Activated CD8-positive, alpha-beta memory T cell treated with anti-CD3 and anti-CD28 coated beads for 24 hours (primary cell): Measurements from ENCODE around the gene ZNF14.
"Not testable (repeated sequence)": the region's sequence is repeated elsewhere in the genome, so short reads cannot be mapped to it uniquely, and the experiment has no call there.

Experiments
- DNase-seq: peaks from one replicate; pipeline ENCODE4 v3.0.0-alpha.2; 2020

The ZNF14 gene

DNA sequence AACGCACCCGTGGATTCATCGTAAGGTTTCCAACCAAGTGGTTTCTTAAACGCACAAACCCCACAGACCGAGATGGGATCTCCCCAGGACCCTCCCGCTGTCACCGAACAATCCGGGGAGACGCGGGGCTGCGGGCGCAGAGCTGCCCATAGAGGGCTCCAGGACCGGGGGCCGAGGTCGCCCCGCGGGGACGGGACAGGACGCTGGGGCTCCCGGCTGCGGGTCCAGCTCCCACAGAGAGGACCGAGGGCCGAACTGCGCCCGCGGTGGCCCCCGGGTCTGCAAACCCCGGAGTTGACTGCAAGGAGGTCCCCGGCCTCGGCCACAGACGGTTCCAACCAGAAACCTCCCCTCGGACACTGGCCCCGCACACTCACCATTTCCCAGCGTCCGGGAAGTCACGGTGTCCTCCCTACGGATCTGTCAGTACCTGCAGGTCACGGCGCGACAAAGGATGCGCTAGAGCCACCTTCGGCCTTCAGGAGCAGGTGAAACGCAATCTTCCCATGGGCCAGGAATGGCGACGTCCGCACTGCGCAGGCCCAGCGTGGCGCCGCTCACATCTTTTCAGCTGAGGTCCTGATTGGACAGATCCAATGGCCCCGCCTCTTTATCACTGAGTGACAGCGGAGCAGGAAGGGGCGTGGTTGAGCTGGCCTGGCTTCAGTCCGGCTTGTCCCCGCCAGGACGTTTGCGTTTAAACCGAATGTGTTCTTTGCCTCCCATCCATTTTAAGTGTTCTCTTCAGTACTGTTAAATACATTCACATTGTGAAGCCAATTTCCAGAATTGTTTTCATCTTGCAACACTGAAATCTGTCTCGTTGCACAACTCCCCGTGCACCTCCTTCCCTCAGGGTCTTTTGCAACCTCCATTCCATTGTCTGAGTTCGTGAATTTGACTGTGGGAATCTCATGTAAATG, at the start of gene ZNF14:
Gene ZNF14, minus strand, starts transcription at position 534 of the 923 bp plus-strand sequence. Its CDS starts 154 bp downstream, at position 380.
- DNase-seq = peak; percentile 94

DNA sequence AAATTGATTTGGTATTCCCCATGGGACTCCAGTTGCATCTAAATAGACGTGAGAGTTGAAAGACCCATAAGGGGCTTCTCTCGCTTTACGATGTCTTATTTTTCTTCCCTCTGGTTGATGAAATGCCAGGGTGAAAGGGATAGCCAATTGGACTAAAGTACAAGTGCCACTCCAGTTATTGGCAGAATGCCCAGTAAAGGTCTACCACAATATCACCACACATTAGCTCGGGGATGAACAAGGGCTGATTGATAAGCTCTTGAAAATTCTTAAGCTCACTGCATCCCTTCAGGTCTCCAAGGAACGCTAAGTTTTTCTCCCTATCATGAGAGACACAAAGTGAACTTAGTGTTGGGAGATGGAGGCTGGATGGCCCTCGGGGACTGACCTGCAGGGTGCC, 48.9 kb upstream of the ZNF14 start:
- DNase-seq = not testable (repeated sequence)

DNA sequence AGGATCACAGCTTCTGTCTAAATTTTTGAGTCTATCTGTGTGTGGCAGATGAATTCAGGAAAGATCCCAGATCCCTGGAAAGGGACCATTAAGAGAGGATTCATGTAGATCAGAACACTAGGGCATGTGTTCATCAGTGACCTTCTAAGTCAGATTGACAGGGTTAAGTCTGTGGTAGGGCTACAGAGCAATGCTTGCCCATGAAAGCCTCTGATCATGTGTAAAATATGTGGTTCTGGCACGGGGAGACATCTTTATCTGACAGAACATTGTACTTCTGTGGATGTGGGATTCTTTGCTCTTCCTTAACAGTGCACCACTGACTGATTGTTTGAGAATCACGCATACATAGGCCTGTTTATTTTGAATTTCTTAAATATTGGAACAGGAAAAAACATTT, 45.8 kb upstream of the ZNF14 start:
- DNase-seq = no peak

DNA sequence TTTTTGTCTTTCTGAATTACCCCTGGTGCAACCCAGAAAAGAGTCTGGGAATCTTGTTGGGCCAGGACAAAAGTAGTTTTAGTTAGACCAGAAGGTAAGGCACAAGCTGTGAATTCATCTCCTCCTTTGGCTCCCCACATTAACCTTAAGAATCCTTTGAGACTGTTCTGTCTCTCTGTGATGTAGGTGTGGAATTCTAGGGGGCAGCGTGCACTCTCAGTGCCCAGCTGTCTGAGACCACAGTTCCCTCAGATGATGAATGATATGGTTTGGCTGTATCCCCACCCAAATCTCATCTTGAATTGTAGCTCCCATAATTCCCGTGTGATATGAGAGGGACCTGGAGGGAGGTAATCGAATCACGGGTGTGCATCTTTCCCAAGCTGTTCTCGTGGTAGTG, 44.8 kb upstream of the ZNF14 start:
- no peak for DNase-seq

DNA sequence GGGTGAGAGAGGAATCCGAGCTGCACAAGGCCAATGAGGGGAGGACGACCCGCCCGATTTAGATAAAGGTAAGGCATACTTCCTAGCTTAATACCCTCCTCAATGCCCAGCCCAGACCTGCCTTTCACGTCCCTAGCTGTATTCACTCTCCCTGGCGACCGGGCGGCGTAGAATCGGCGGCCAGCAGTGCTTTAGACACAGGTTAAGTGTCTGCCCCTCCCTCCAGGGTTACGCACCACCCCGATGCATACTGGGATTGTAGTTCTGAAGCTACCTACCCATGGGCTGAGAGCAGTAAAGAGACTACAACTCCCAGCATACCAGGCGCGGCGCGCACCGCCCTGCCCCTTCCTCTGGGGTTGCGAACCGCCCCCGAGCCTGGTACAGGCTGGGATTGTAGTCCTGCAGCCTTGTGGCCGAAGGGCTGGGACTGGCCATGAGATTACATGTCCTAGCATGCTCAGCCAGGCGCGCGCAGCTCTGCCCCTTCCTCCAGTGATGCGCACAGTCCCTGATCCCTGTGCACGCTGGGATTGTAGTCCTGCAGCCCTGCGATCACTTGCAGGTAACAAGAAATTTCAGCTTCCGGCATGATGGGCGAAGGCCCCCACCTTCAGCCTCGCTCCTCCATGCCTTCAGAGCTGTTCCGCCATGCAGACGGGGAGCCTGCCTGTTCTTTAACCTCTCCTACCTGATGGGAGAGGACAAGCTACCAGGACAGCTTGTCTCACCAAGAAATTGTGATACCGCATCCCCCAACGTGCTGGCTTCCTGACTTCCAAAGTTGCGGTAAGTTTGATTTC, 43.5 kb upstream of the ZNF14 start:
- peak; percentile 95 for DNase-seq

DNA sequence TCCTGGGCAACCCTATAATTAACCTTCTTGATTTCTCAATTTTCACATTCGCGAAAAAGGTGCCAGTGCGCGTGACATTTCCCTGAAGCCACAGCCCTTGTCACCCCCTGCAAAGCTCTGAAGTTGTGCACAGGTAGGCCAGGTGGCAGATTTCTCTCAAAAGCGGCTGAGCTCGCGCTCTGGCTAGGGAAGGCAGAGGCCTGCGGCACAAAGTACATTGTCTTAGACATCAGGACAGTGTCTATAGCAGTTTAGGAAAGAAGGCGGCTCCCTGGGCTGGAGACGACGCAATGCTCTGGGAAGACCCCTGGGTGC, 42.9 kb upstream of the ZNF14 start:
- no peak for DNase-seq

DNA sequence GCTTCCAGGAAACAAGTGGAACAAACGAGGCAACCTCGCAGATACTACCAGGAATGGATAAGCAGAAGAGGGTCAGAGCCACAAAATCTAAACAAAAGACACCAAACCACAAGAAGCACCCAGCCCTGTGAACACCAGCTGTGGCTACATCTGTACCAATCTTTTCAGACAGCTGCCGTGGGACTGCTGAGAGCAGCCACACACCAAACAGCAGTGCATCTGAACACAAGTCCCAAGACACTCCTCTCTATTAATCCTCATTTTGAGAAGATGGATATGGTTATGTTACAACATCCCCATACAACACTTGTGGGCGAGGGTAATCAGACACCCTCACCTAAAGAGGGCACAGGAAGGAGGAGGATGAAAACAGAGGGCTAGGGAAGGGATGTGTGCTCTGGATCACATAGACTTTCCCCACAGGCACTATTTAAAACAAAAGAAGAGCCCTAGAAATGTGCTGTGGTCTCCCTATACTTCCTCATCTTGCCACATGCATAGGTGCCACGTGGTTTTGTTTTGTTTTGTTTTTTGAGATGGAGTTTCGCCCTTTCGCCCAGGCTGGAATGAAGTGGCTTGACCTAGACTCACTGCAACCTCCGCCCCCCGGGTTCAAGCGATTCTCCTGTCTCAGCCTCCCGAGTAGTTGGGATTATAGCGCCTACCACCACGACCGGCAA, 41.6 kb upstream of the ZNF14 start:
- no peak for DNase-seq

DNA sequence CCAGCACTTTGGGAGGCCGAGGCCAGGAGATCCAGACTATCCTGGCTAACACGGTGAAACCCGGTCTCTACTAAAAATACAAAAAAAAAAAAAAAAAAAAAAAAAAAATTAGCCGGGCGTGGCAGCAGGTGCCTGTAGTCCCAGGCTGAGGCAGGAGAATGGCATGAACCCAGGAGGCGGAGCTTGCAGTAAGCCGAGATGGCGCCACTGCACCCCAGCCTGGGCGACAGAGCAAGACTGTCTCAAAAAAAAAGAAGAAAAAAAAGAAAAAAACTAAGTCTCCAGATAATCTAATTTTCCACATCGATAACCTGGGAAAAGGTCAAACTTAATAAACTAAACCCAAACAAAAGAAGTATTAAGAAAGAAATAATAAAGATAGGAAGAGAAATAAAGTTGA, 39.1 kb upstream of the ZNF14 start:
- DNase-seq = not testable (repeated sequence)

DNA sequence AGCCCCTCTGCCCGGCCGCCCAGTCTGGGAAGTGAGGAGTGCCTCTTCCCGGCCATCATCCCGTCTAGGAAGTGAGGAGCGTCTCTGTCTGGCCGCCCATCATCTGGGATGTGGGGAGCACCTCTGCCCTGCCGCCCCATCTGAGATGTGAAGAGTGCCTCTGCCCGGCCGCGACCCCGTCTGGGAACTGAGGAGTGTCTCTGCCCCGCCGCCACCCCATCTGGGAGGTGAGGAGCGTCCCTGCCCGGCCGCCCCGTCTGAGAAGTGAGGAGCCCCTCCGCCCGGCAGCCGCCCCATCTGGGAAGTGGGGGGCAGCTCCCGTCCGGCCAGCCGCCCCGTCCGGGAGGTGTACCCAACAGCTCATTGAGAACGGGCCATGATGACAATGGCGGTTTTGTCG, 37.1 kb upstream of the ZNF14 start:
- not testable (repeated sequence) for DNase-seq

DNA sequence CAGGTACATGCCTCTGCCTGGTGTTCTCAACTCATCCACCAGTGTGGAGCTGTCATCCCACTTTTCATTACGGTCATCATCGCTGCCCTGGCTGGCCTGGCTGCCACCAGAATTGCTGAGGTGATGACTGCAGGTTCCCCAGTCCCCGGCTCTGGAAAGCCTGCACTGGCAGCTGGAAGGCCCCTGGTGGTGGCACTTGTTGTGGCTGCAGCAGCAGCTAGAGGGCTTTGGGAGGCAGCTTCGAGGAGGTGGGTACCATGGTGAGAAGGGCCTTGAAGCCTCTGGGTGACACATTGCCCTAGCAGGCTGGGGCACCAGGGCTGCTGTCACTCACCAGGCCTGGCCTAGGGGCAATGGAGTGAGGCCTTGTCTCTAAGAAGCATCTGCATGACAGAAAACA, 25.3 kb upstream of the ZNF14 start:
- DNase-seq = no peak

DNA sequence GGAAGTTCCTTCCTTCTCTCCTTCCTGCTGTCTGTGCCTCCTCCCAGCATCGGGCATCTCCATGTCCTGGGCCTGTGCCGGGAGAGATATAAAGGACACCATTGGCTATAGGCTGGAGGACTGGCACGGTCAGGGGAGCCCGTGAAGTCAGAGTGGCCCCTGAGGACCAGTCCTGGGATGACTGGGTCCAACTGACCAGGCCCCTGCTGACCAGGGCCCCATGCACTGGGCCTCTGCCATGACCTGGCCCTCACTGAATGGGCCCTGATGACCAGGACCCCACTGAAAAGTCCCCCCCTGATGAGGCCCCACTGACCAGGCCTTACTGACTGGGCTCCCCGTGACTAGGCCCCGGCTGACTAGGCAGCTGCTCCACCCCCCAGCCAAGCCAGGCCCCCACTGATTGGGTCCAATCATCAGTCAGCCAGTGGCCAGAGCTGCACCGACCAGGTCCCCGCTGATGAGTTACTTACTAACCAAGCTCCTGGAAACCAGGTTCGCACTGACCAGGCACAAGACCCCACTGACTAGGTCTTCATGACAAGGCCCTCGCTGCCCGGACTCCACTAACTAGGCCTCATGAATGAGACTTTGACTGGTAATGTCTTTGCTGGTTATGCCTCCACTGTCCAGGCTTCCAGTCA, 20.0 kb upstream of the ZNF14 start:
- no peak for DNase-seq

DNA sequence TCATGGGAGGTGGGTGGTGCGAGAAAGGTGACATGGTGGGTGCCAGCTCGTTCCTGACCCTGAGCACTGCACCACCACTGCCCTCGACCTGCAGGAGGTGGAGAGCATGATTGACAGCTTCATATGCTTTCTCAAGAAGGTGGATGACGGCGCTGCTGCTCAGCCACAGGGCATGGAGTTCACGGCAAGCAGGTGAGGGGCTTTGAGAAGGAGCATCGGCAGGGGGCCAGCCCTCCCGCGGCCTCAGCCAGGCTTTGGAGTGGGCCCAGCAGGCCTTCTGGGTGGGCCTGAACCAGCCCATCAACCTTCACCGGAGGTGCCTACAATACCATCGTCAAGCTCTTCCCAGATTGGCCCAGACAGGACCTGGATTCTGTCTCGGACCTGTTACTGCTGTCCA, 18.9 kb upstream of the ZNF14 start:
- DNase-seq = no peak

DNA sequence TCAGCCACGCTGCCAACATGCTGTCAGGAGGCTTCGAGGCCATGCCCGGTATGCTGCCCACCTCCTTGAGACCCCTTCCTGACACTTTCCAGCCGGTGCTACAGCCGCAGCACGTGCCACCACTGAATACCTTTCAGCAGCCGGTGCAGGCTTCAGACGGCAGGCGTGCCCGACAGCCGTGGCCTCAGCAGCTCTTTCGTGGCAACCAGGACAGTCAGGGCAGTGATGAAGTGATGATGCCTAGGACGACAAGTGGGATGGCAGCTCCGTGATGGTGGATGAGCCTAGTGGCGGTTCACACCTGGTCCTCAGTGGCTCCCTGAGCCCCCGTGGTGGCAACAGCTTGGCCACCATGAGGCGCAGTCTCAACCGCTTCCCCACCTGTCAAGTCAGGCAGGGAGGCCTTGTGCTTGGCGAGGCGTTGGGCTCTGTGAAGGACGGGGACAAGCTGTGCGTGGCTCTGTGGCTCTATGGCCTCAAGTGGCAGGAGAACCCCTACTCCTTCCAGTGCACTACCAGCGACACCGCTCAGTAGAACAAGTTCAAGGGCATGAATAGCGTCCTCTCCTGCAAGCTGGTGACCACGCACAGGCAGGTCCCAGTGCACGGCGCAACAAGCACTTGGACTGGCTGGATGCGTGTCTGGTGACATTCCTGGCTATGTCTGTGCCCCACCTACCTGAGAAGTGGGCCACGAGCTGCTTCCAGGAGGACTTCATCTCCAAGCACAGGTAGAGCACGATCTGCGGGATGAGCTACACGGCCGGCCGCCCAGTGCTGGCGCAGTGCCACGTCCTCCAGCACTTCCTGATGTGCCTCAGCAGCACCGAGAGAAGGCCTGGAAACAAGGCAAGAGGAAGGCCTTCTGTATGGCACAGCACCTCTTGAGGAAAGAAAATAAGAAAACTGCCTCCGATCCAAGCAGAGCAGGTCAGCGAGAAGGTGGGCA, 18.2 kb upstream of the ZNF14 start:
- DNase-seq = no peak

DNA sequence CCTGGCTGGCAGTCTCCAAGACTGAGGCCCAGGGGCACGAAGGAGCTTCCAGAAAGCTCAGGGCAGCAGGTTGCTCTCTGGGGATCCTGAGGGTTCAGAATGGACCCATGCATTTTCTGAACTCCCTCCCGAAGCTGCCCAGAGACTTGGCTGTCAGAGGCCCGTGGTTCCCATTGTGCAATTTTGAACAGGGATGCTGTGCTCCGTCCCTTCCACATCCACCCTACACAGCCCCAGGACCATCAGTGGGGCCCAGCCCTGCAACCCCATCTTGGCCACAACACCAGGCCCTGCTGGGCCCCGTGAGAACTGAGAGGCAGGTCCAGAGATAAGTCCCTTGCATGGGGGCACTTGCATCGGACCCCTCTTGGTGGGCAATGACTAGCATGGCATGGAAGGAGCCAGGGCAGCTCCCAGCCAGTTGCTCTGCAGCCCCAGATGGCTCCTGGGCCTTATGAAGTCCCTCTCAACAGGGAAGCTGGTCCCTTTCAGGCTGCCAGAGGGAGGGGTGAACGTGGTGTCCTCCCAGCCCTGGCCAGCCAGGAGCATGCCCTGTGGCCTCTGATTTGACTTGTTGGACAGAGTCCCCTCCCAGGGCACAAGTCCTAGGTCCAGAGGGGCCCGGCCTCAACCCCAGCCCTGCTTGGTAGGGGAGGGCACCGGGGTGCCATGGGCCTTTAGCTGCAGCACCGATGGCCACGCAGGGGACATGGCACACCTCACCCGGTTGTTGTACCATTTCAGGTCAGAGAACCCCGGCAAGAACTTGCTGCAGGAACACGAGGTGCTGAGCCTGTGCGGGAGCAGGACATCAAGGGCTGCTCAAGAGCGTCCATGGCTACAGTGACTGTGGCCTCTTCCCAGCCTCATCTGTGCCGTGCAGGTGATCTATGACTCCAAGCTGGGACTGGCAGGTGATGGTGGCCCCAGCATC, 17.3 kb upstream of the ZNF14 start:
- DNase-seq = no peak

DNA sequence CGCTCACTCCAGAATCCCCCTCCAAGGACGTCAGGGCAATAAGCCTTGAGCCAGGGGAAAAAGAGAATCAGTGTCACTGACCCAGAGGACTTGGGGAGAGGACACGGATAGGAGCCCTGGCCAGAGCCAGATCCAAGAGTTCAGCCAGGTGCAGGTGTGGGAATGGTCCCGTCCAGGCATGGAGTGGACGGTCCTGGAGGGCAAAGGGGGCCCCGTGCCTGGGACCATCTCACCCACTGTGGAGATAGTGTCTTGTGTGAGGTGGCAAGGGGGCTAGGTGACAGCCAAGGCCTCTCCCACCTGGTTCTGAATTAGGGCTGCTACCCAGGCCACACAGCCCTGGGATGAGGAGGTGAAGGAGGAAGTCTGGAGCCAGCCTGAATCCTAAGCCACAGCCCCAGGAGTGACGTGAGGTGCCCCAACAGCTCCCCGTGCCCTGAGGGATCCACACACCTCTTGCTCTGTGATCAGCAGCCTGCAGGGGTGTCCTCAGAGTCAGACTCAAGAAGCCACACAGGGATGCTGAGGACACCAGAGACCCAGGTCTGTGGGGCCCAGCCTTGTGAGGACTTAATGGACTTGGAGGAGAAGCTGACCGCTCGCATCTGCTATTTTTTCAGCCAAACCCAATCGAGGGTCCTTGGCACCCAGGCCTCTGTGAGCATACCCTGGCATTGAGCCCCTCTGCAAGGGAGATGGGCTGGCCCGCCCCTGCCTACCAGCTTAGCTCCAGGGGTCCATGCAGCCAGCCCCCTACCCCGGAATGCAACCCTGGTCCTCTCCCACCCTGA, 16.4 kb upstream of the ZNF14 start:
- DNase-seq = no peak

DNA sequence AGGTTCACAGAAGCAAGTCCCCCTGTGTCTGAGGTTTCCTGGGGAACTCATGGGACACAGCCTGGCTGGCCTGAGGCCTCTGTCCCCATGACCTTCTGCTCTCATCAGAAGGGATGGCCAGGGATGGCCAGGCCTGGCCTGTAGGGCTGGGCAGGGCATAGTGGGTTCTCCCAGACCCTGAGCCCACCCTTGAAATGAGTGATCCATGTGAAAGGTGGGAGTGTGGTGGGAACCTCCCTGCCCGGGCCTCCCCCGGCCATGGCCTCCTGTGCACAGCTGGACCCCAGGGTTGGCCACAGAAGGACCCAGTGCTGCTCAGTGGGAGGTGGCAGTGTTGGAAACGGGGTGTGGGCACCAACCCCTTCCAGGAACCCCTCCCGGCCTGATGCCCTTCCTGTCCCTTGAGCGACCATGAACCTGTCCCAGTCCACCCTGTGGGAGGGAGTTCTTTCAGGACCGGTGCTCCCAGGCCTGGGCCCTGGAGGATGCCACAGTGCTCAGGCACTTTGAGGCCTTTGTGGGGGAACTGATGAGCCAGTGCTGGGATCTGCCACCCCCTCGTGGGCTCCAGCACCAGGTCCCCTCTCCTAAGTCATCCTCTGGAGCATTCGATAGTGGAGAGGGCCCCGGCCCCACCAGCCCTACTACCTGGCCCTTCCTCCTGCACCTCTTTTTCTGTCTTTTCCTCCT, 15.5 kb upstream of the ZNF14 start:
- DNase-seq = no peak

DNA sequence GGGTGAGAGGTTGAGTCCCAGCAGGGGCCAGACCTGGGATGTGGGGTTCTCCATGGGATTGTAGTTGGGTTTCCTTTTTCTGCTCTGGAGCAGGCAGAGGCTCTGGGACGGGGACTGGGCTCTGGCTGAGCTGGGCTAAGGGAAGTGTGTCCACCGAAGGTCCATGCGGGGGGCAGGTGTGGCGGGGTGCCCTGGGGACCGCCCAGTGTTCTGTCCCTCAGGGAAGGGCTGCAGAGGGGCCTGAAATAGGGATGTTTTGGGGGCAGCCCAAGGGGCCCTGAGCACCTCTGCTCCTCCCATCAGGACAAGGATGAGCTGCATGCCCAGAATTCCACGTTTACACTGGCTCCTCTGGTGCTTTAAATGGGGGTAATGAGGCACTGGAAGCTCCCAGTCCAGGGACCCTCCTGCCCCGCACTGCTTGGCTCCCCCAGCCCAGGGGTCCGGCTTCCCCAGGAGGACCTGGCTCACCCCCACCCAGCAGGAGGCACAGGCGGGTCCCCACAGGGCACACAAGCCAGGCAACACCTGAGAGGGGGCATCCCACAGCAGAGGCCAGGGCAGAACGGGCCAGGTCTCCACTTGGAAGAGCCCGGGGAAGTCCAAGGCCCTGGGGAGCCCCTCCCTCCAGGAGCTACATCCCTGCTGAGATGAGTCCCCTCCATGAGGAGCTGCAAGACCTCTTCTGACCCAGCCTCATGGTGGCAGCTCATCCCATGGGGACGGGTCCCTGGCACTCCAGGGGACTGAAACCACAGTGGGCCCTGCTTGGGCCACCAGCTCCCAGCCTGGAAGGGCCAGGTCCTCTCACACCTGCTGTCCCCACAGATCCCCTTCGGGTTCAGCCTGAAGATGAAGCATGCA, 14.7 kb upstream of the ZNF14 start:
- DNase-seq = no peak
